T follicular helper cell (primary cell): ENCODE data around the gene EIF2D.
"Not testable (repeated sequence)": the region's sequence is repeated elsewhere in the genome, so short reads cannot be mapped to it uniquely, and the experiment has no call there.

Experiments used
- DNase-seq: peaks from one replicate; pipeline ENCODE4 v3.0.0-alpha.2; 2020; ENCODE audit warnings: low read depth
- total RNA-seq, 2 experiments: gene quantifications; one replicate each; lab custom pipeline; 2026; lab: John Stamatoyannopoulos, UW

Gene EIF2D
- 40.4 to 60.2 reads per million in 2 experiments for total RNA-seq

GRCh38 chr1:206612129-206612876 is at the start of gene EIF2D:
Gene EIF2D, minus strand, starts transcription at chr1:206612465. Its CDS starts 123 bp downstream, at chr1:206612342.
- DNase-seq = peak; percentile 91

- DNase-seq = no peak
Observed at GRCh38 chr1:206661161-206661820, 49.0 kb upstream of the EIF2D start.

GRCh38 chr1:206660136-206660535 is 47.9 kb upstream of the EIF2D start:
- no peak for DNase-seq

GRCh38 chr1:206658981-206659273 is 46.7 kb upstream of the EIF2D start:
- no peak for DNase-seq

GRCh38 chr1:206658264-206658980 is 46.2 kb upstream of the EIF2D start:
- peak; percentile 7 for DNase-seq

GRCh38 chr1:206657751-206658150 is 45.5 kb upstream of the EIF2D start:
- no peak for DNase-seq

GRCh38 chr1:206656936-206657335 is 44.7 kb upstream of the EIF2D start:
- DNase-seq = no peak

GRCh38 chr1:206655471-206655882 is 43.2 kb upstream of the EIF2D start:
- DNase-seq = no peak

- DNase-seq = no peak
Observed at GRCh38 chr1:206654828-206655227, 42.6 kb upstream of the EIF2D start.

GRCh38 chr1:206653715-206654459 is 41.6 kb upstream of the EIF2D start:
- no peak for DNase-seq

- no peak for DNase-seq
Observed at GRCh38 chr1:206651958-206652890, 40.0 kb upstream of the EIF2D start.

- no peak for DNase-seq
Observed at GRCh38 chr1:206651014-206651413, 38.7 kb upstream of the EIF2D start.

- DNase-seq = no peak
Observed at GRCh38 chr1:206649261-206649921, 37.1 kb upstream of the EIF2D start.

GRCh38 chr1:206647224-206647623 is 35.0 kb upstream of the EIF2D start:
- DNase-seq = no peak

- DNase-seq = no peak
Observed at GRCh38 chr1:206646504-206646903, 34.2 kb upstream of the EIF2D start.

GRCh38 chr1:206643118-206643698 is 30.9 kb upstream of the EIF2D start:
- DNase-seq = no peak

GRCh38 chr1:206642074-206642473 is 29.8 kb upstream of the EIF2D start:
- not testable (repeated sequence) for DNase-seq

GRCh38 chr1:206637605-206638004 is 25.3 kb upstream of the EIF2D start:
- DNase-seq = no peak

GRCh38 chr1:206636671-206637070 is 24.4 kb upstream of the EIF2D start:
- no peak for DNase-seq

GRCh38 chr1:206635978-206636345 is 23.7 kb upstream of the EIF2D start:
- DNase-seq = no peak
